ENCODE data around the gene CHST3.

DNA sequence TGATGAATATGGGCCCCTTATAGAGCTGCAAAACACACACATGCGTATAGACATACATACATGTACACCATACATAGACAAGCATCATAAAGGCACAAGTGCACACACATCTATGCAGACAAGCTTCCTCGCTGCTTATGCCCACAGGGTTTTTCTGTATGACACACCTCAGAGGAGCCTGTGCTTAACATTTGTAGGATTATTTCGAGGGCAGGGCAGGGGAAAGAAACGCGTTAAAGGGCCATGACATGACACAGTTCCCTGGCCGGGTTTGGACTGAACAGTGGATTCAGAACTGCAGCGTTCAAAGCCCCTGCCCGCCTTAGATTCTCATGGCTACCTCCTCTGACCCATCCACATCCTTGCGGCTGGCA is 44.8 kb downstream of the CHST3 start:
- TF ChIP-seq POLR2A (IDR thresholded peaks at IDR 0.05; ENCODE audit: low read depth, low read length): no peak
- TF ChIP-seq TAF1 (IDR thresholded peaks at IDR 0.05; ENCODE audit: low read depth, low read length): no peak
